SK-N-MC (cell line): Measurements from ENCODE around the gene TAS2R31.

ENCODE experiments used
- DNase-seq: peaks from one replicate; pipeline ENCODE4 v3.0.0-alpha.2; 2011; ENCODE audit warnings: low read depth, low spot score
- H3K27ac ChIP-seq: fragments of 200-600 bp; sonication (generic); 2 replicates; pipeline ENCODE4 v1.5.1; 2016; ENCODE audit warnings: mixed run types
- H3K36me3 ChIP-seq: fragments of 200-600 bp; sonication (generic); 2 replicates; pipeline ENCODE4 v1.6.1; 2017; ENCODE audit warnings: antibody characterized with exemption, low read length, mixed read lengths; ENCODE audit not compliant: insufficient read depth
- H3K4me3 ChIP-seq: fragments of 200-600 bp; sonication (generic); 2 replicates; pipeline ENCODE4 v1.5.1; 2016
- H3K9ac ChIP-seq: fragments of 200-600 bp; sonication (generic); 2 replicates; pipeline ENCODE4 v1.8.0; 2017; ENCODE audit warnings: mixed run types, mixed read lengths; ENCODE audit not compliant: insufficient read length
- H3K9me3 ChIP-seq: fragments of 200-600 bp; sonication (generic); 2 replicates; pipeline ENCODE4 v1.6.1; 2017; ENCODE audit warnings: low read depth, mild to moderate bottlenecking, antibody characterized with exemption, low read length, moderate library complexity, mixed read lengths
- EZH2 ChIP-seq: fragments of 200-600 bp; sonication (generic); IDR thresholded peaks from one replicate; pipeline ENCODE4 v1.6.1; 2017; ENCODE audit warnings: antibody characterized with exemption
- FOXP2 ChIP-seq: optimal IDR thresholded peaks from 2 replicates; pipeline ENCODE3; 2011; ENCODE audit warnings: mild to moderate bottlenecking, moderate library complexity; ENCODE audit not compliant: insufficient read depth; ENCODE audit errors: extremely low read length, control extremely low read depth
- POLR2AphosphoS5 ChIP-seq: IDR thresholded peaks from 2 replicates; pipeline ENCODE4 v1.6.1; 2012; ENCODE audit warnings: mild to moderate bottlenecking, low read depth, low read length, borderline replicate concordance

The TAS2R31 gene

GRCh38 chr12:11016937-11017336 lies 14.3 kb downstream of the TAS2R31 start:
- no peak for DNase-seq
- no peak for TF ChIP-seq EZH2
- no peak for TF ChIP-seq POLR2AphosphoS5
- no peak for TF ChIP-seq FOXP2
- Histone ChIP-seq H3K36me3 (no peaks in the 10 kb centered on the region), H3K4me3 (no peak overlapping the region), H3K9me3 (no peaks in the 10 kb centered on the region), H3K9ac (no peak overlapping the region), H3K27ac (no peak overlapping the region)

GRCh38 chr12:11015775-11016430 lies 15.3 kb downstream of the TAS2R31 start:
- no peak for TF ChIP-seq POLR2AphosphoS5
- TF ChIP-seq FOXP2 = no peak
- no peak for TF ChIP-seq EZH2
- H3K36me3 ChIP-seq = no peaks in the 10 kb centered on the region
- no peaks in the 10 kb centered on the region for H3K9me3 ChIP-seq
- no peak overlapping the region for H3K4me3 ChIP-seq
- H3K9ac ChIP-seq = no peak overlapping the region
- DNase-seq = no peak
- H3K27ac ChIP-seq = no peak overlapping the region

GRCh38 chr12:11014234-11014633 lies 17.0 kb downstream of the TAS2R31 start:
- DNase-seq = no peak
- Histone ChIP-seq H3K36me3 (no peaks in the 10 kb centered on the region), H3K27ac (no peak overlapping the region), H3K4me3 (no peak overlapping the region), H3K9ac (no peak overlapping the region), H3K9me3 (no peaks in the 10 kb centered on the region)
- TF ChIP-seq POLR2AphosphoS5 (no peak), FOXP2 (no peak), EZH2 (no peak)

GRCh38 chr12:11007608-11008007 lies 23.6 kb downstream of the TAS2R31 start:
- no peak for DNase-seq
- TF ChIP-seq FOXP2 (no peak), POLR2AphosphoS5 (no peak), EZH2 (no peak)
- no peaks in the 10 kb centered on the region; the same call in 1 of the 2 replicates for H3K36me3 ChIP-seq
- no peaks in the 10 kb centered on the region for H3K9me3 ChIP-seq
- H3K9ac ChIP-seq = no peak overlapping the region
- H3K4me3 ChIP-seq = no peak overlapping the region
- no peak overlapping the region for H3K27ac ChIP-seq

GRCh38 chr12:10998204-10998603 lies 33.0 kb downstream of the TAS2R31 start, which contains the start of gene TAS2R20:
Gene TAS2R20 (minus strand): TSS chr12:10998304. CDS start chr12:10997875, 429 bp downstream.
- H3K27ac ChIP-seq = no peak within 1 kb of the TSS
- H3K4me3 ChIP-seq = no peak within 1 kb of the TSS
- no peak for DNase-seq
- H3K36me3 ChIP-seq = no peaks in the 10 kb centered on the region
- TF ChIP-seq EZH2 (no peak), FOXP2 (no peak), POLR2AphosphoS5 (no peak)
- no peaks in the 10 kb centered on the region for H3K9me3 ChIP-seq
- H3K9ac ChIP-seq = no peak within 1 kb of the TSS

- H3K4me3 ChIP-seq = no peak overlapping the region
- DNase-seq = no peak
- TF ChIP-seq POLR2AphosphoS5 = no peak
- TF ChIP-seq FOXP2 = no peak
- TF ChIP-seq EZH2 = no peak
Observed at GRCh38 chr12:10994307-10994706, 36.9 kb downstream of the TAS2R31 start.

GRCh38 chr12:10989107-10989506 lies 42.1 kb downstream of the TAS2R31 start:
- no peak for DNase-seq
- Histone ChIP-seq H3K9ac (no peak overlapping the region), H3K9me3 (0 out of 2 replicates have a peak, but pooled peaks cover 9% of the 10 kb centered on the region), H3K27ac (no peak overlapping the region), H3K36me3 (peaks cover 15% of the 10 kb centered on the region; the same call in 1 of the 2 replicates), H3K4me3 (no peak overlapping the region)
- TF ChIP-seq EZH2 (no peak), FOXP2 (no peak), POLR2AphosphoS5 (no peak)

More at GRCh38 chr12:10994307-10994706, 36.9 kb downstream of the TAS2R31 start:
- H3K9ac ChIP-seq = no peak overlapping the region
- H3K27ac ChIP-seq = no peak overlapping the region
- 0 out of 2 replicates have a peak, but pooled peaks cover 9% of the 10 kb centered on the region for H3K9me3 ChIP-seq
- H3K36me3 ChIP-seq = peaks cover 15% of the 10 kb centered on the region; the same call in 1 of the 2 replicates

GRCh38 chr12:10986812-10987211 lies 44.4 kb downstream of the TAS2R31 start, which contains the start of gene TAS2R50:
Gene TAS2R50 (minus strand): TSS chr12:10986912. CDS start chr12:10986860, 52 bp downstream.
- peaks cover 11% of the 10 kb centered on the region; the same call in 1 of the 2 replicates for H3K36me3 ChIP-seq
- no peak within 1 kb of the TSS for H3K9ac ChIP-seq
- DNase-seq = no peak
- TF ChIP-seq FOXP2 (no peak), EZH2 (no peak), POLR2AphosphoS5 (no peak)
- H3K9me3 ChIP-seq = 0 out of 2 replicates have a peak, but pooled peaks cover 9% of the 10 kb centered on the region
- no peak within 1 kb of the TSS for H3K27ac ChIP-seq
- no peak within 1 kb of the TSS for H3K4me3 ChIP-seq
